D721Med (cell line): ENCODE results near the gene LRRC36.

Experiments used
- DNase-seq: peaks from one replicate; pipeline ENCODE4 v3.0.0; 2011; ENCODE audit warnings: low spot score; ENCODE audit not compliant: insufficient read length
- FAIRE-seq: peaks from 2 replicates; lab custom pipeline; 2011; peaks lifted over from hg19 to GRCh38; lab: Jason Lieb, UNC
- TF ChIP-seq, protein P1 (sequence below): IDR thresholded peaks from 2 replicates; pipeline ENCODE4 v1.5.1; 2012; ENCODE audit warnings: mild to moderate bottlenecking, control low read depth; ENCODE audit not compliant: insufficient read depth; ENCODE audit errors: missing control alignments

Gene LRRC36

DNA sequence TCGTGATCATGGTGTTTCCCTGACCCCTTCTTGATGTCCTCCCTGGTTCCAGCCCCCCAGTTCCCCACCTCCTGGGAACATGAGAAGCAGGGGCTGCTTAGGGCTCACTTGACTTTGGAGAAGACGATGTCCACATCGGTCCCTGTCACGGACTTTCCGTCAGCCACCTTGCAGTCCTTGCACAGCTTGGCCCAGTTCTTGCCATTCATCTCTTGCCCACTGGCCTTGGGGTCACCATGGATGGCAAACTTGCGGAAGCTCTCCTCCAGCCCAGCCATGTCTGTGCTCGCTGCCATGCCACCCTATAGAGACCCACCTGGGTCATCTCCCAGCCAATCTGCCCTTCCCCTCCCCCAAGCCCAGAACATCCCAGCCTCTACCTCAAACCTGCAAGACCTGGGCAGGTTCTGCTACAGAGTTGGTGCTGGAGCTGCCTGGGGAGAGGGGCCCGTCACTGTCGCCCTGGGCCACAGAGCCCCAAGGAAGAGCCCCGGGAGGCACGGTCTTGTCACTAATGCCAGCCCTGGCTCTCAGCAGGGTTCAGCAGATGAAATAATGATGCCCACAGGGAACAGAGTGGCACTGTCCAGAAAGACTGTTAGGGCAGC lies 64.3 kb downstream of the LRRC36 start:
- DNase-seq (no peak), FAIRE-seq (no peak)
- TF ChIP-seq, protein P1, sequence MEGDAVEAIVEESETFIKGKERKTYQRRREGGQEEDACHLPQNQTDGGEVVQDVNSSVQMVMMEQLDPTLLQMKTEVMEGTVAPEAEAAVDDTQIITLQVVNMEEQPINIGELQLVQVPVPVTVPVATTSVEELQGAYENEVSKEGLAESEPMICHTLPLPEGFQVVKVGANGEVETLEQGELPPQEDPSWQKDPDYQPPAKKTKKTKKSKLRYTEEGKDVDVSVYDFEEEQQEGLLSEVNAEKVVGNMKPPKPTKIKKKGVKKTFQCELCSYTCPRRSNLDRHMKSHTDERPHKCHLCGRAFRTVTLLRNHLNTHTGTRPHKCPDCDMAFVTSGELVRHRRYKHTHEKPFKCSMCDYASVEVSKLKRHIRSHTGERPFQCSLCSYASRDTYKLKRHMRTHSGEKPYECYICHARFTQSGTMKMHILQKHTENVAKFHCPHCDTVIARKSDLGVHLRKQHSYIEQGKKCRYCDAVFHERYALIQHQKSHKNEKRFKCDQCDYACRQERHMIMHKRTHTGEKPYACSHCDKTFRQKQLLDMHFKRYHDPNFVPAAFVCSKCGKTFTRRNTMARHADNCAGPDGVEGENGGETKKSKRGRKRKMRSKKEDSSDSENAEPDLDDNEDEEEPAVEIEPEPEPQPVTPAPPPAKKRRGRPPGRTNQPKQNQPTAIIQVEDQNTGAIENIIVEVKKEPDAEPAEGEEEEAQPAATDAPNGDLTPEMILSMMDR: no peak

DNA sequence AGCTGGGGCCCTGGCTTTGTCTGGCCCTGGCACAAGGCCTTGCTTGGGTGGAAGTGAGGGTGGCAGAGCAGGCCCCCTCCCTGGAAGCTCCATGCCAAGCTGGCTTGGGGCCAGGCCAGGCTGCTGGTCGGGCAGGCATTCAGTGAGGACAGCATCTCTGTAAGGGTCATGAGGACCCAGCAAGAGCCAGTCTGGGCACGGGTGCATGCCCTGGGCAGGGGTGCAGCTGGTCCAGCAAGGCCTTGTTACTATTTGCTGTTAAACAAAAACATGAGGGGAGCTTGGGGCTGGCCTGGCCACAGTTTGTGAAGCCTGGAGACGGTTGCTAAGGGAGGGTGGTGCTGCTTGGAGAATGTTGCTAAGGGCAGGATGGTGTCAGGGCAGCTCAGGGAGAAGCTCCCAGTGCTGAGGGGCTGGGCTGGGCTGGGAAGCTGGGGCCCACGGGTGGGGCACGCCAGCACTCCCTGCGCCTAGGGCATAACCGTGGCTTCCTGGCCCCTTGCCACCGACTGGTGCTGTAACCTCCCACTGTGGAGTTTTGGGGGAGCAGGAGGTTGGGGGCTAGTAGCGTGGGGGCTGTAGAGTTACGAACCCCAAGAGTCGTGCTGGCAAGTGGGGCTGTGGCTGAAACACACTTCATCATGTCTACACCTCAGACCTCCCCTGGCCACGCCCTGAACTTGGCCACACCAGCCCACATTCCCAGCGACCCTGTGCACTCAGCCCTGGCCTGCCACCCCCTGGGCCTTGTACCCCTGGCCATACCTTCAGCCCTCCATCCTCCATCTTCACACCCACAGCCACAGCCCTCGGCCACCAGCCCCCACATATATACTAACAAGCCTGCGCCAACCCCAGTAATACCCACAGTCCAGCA lies 65.0 kb downstream of the LRRC36 start:
- TF ChIP-seq, protein P1: no peak
- FAIRE-seq (no peak), DNase-seq (no peak)

DNA sequence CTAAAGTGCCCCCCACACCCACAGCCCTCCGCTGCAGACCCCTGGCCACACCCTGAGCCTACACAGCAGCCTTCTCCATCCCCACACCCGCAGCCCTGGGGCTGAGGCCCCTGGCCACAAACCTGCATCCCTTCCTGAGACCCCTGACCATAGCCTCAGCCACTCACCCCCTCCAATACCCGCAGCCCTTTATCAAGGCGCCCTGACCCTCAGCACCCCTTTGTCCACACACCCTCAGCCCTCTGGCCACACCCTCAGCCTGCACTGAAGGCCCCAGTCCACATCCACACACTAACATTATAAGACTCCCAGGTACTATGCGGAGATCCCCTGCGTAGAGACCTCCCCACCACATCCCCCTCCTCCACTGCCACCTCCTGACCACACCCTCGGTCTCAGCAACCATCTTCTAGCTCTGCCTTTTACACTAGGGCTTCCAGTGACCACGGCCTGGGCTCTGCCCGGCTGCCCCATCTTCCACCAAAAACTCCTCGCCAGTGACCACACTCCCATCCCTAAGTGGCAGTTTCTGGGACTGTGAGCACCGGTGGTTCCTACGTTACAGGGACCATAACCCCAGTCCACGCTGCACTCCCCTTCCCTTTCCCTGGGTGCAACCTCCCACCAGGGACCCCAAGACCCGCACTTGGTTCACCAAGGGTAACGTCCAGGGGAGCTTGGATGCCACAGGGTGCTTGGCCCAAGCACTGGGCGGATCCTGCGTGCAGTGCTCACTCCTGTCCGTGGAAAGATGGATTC lies 65.9 kb downstream of the LRRC36 start:
- DNase-seq (no peak), FAIRE-seq (no peak)
- TF ChIP-seq, protein P1: no peak

DNA sequence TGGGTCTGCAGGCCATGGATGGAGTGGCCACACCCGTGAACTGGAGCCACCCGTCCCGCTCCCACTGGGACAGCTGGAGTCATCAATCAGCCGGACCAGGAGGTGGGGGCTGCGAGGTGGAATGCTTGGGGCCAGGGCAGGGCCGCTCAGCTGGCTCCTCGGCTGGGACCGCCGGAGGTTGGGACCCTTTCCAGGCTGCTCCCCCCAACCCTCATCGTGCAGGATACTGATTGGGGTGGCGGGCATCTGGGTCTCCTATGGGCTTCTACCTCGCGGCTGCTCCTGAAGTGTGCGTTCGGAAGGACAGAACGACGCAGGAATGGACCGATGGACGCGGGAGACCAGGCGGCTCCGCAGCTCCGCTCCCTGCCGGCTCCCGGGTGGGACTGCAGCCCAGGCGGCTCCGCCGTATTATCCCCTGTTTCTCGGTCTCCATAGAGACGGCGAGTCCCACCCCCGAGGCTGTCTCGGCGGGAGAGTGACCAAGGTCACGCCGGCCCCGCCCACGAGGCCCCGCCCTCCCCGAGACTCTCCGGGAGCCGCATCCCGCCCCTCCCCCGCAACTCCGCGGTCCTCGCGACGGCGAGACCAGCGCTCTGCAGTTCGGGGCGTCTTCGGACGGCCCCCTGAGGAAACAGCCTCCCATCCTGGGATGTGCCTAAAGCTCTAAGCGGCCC lies 66.6 kb downstream of the LRRC36 start, which contains the start of gene TPPP3:
Gene TPPP3, minus strand, starts transcription at position 388 of the 677 bp plus-strand sequence. CDS start 2,387 bp downstream, outside the sequence.
- no peak for FAIRE-seq
- TF ChIP-seq, protein P1: peak; percentile 38
- peak; percentile 66 for DNase-seq

DNA sequence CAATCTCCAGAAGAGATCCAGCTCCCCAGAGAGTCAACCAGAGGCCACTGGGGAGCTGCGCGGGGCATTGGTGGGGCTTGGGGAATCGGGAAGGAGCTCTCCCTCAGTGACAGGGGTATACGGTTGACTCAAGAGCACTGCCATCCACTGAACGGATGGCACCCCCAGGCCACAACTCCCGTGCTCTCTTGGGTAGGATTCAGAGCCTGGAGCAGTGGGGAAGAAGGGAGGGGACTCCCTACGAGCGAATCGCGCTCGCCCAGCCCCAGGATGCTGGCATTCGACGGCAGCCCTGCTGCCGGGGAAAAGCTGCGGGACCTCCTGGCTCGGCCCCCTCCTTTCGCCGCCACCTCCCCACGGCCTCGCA lies 67.2 kb downstream of the LRRC36 start:
- DNase-seq (no peak), FAIRE-seq (no peak)
- TF ChIP-seq, protein P1: no peak

- DNase-seq (no peak), FAIRE-seq (no peak)
- TF ChIP-seq, protein P1: no peak
These were observed 67.8 kb downstream of the LRRC36 start for GRCh38 chr16:67394155-67395104.
